PC-3 (cell line): Measurements from ENCODE around the gene ZMAT3.

Source experiments
- EZH2 ChIP-seq: fragments of 300-600 bp; sonication (generic); IDR thresholded peaks from one replicate; pipeline ENCODE4 v1.6.1; 2017; ENCODE audit warnings: antibody characterized with exemption, mild to moderate bottlenecking, low read length; ENCODE audit not compliant: unreplicated experiment
- TF ChIP-seq, protein P1 (sequence below): fragments of 300-600 bp; sonication (generic); conservative IDR thresholded peaks from 2 replicates; pipeline ENCODE4 v1.5.1; 2017; ENCODE audit warnings: antibody characterized with exemption, low read depth, mild to moderate bottlenecking, low read length

DNA sequence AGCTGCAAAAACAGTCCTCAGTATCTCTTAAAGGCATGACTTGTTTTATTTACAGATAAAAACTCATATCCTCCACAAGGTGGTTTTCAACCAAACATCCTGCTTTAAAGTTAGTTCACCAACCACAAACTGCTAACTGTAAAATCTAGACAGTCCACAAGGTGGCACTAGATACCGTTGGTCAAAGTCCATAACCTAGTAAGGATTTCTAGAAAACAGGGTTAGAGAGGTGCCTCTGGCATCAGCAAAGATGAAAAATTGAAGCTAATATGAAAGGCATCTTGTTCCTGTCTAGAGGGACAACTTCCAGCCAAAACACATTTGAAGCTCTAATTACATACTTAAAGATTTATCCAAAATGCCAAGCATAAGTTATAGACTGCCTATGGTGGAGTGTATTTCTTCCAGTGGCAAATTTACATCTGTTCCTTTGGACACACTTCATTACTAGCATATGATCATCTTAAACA, 56.0 kb downstream of the ZMAT3 start:
- TF ChIP-seq, protein P1, sequence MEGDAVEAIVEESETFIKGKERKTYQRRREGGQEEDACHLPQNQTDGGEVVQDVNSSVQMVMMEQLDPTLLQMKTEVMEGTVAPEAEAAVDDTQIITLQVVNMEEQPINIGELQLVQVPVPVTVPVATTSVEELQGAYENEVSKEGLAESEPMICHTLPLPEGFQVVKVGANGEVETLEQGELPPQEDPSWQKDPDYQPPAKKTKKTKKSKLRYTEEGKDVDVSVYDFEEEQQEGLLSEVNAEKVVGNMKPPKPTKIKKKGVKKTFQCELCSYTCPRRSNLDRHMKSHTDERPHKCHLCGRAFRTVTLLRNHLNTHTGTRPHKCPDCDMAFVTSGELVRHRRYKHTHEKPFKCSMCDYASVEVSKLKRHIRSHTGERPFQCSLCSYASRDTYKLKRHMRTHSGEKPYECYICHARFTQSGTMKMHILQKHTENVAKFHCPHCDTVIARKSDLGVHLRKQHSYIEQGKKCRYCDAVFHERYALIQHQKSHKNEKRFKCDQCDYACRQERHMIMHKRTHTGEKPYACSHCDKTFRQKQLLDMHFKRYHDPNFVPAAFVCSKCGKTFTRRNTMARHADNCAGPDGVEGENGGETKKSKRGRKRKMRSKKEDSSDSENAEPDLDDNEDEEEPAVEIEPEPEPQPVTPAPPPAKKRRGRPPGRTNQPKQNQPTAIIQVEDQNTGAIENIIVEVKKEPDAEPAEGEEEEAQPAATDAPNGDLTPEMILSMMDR: peak; percentile 95
- no peak for TF ChIP-seq EZH2
